ENCODE measurements around the gene CNN2.

The CNN2 gene

DNA sequence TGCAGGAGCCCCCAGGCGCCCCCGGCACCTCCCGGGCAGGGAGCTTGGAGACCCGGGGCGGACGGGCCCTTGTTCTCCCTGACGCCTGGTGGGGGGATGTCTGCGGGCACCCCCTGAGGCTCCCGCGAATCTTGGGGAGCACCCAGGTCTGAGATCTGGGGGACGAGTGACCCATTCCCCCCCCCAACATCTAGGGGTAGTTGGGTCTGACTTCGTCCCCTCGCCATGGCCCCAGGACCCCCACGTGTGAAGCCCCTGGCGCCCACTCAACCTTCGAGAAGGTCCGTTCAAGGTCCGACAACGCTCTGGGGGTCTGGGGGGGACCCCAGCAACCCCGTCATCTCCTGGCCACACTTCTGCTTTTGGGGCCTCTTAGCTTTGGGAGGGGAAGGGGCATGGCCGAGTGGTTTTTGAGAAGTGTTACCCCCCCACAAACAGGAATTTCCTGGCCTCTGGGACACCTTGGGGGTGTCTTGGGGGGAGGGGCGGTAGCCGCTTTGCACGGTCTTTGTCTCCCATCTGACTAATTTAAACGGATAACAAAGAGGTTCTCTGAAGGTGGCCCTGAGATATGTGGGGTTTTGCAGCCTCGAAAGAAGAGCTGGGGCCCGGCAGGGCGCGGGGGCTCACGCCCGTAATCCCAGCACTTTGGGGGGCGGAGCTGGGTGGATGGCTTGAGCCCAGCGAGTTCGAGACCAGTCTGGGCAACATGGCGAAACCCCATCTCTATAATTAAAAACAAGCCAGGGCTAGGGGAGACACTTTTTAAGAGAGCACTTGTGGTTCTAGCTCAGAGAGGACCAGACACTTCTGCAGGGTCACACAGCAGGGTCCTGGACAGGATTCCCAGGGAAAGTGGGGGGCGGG is 608 bp downstream of the CNN2 start:
- DNase-seq (ENCODE audit: low read depth), result no peak

DNA sequence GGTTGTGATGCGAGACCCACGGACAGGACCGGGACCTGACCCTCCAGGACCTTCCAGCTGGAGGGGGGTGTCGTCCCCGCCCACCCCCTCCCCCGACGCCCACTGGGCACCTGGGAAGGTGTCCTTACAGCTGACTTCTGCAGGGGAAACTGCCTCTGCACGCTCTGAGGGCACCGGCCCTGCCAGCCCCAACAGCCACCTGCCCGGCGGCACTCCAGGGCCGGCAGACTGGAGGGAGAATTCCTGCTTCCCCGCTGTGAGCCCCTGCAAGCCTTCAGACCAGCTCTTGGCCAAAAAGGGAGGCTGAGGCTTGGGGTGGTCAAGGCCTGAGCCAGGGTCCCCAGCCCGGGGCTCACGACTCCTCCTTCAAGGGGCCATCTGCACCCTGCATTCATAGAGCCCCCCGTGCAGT is 1.2 kb downstream of the CNN2 start:
- no peak for DNase-seq (ENCODE audit: low read depth)

DNA sequence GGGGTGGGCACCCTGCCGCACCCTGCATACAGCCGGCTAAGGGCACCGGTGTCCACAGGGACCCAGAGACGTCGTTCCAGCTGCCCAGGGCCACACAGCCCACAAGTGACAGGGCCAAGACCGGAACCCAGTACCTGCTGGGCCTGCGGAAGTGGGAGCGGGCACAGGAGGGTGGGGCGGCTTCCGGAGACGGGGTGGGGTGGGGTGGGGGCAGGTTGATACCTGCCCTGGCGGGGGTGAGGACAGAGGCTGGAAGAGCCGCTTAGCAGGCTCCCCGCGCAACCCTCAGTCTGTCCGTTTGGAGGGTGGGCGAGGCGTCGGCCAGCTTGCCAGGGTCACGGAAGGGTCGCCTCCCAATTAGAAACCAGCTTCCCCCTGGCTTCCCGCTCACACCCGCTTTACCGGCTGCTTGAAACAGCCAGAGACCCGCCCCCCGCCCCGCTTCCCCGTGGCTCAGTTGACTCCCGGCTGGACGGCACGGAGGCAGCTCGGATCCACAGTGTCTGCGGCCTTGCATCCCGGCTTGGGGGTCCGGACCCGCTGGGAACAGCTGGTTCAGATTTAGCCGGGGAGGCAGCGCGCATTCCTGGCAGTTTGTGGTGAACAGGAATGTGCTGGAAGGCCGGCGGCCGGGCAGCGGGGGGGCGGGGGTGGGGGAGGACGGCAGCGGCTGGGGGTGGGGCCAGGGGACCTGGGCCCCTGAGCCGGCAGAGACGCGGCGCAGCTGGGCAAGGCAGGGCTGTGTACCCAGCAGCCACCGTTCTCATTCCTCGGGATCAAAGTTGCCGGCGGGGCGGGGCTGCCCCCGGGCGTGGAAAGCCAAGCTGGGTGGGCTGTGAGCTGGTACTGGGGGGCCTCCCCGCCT is 1.9 kb downstream of the CNN2 start:
- no peak for DNase-seq (ENCODE audit: low read depth)

DNA sequence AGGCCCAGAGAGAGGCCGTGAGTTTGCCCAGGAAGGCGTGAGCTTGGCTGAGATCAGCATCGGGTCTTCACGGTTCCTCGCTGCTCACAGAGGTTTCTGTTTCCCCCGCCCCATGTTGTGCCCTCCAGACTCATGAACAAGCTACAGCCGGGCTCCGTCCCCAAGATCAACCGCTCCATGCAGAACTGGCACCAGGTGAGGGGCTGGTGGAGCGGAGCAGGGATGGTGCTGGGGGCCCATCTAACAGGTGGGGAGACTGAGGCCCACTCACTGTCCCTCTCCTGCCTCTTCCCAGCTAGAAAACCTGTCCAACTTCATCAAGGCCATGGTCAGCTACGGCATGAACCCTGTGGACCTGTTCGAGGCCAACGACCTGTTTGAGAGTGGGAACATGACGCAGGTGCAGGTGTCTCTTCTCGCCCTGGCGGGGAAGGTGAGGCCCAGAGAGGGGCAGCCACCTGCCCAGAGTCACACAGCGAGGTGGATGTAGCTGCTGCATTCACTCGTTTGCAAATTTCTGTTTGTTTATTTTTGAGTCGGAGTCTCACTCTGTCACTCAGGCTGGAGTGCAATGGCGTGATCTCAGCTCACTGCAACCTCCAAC is 6.0 kb downstream of the CNN2 start:
- no peak for DNase-seq (ENCODE audit: low read depth)

DNA sequence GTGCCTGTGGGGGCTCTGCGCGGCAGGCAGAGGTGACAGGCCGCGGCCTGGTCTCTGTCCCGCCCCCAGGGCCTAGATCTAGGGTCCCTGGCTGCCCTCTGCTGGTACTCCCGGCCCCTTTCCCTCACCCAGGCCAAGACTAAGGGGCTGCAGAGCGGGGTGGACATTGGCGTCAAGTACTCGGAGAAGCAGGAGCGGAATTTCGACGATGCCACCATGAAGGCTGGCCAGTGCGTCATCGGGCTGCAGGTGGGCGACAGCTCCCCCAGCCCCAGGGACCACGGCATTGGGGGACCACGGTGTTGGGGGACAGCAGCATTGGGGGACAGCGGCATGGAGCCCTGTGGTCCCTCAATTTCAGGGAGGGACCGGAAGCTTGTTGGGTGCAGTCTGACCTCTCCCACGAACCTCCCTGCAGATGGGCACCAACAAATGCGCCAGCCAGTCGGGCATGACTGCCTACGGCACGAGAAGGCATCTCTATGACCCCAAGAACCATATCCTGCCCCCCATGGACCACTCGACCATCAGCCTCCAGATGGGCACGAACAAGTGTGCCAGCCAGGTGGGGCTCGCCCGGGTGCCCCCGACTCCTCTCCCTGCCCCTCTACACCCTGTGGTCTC is 9.7 kb downstream of the CNN2 start:
- DNase-seq (ENCODE audit: low read depth), result no peak

- no peak for DNase-seq (ENCODE audit: low read depth)
Measured at GRCh38 chr19:1037621-1038064, 11.2 kb downstream of the CNN2 start.

- no peak for DNase-seq (ENCODE audit: low read depth)
Measured at GRCh38 chr19:1038978-1039645, 12.7 kb downstream of the CNN2 start.

DNA sequence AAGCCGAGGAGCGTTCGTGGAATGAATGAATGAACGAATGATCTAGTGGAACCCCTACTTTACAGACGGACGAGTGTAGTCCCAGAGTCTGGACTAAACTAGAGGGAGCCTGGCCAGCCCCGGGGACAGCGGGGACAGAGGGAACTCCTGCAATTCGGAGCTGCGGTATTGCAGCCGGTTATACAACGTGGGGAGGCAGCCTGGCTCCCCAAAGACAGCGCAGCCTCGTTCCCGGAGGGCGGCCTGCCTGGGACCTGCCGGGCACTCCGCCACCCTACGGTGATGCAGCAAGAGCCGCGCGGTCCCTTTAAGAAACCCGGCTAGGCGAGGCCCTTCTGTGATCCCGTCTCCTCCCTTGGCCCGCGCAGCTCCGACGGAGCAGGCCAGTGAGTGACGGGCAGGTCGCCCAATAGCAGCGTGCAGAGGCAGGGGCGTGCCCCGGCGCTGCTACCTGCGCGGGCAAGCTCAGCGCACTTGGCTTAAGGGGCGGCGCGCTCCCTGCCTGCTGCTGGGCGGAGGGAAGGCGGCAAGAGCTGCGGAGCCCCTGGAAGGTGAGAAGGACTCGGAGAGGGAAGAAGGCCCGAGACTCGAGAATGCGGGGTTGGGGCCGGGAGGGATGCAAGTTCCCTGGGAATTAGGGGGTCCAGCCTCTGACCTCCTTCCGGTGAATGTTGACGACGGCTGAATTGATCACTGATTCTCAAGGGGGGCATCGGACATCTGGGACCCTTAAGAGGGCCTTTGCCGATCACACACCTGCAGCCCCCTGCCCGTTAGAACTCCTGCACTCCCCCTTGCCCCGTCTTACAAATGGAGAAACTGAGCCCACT is 13.5 kb downstream of the CNN2 start, which contains the start of gene ABCA7:
ABCA7 (plus strand) TSS at position 462 of the 830 bp plus-strand sequence. CDS start 1,255 bp downstream, outside the sequence.
- DNase-seq (ENCODE audit: low read depth), result peak; percentile 99

- DNase-seq (ENCODE audit: low read depth), result peak; percentile 84
Measured at GRCh38 chr19:1040476-1041271, 14.3 kb downstream of the CNN2 start.

DNA sequence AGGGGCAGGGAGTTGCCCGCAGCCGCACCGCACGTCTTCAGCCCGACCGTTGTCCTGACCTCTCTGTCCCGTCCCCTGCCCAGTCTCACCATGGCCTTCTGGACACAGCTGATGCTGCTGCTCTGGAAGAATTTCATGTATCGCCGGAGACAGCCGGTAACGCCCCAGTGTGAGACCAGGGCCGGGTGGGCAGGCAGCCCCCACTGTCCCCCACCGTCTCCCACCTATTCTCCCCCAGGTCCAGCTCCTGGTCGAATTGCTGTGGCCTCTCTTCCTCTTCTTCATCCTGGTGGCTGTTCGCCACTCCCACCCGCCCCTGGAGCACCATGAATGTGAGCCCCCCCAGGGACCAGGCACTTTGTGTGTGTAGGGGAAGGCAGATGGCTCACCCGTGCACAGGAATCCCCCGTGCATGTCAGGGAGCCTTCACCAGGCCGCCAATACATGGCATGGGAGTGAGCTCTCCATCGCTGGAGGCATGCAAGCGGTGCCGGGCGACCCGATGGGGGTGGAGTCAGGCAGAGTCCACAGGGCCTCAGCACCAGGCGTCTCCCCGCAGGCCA is 14.9 kb downstream of the CNN2 start:
- no peak for DNase-seq (ENCODE audit: low read depth)

DNA sequence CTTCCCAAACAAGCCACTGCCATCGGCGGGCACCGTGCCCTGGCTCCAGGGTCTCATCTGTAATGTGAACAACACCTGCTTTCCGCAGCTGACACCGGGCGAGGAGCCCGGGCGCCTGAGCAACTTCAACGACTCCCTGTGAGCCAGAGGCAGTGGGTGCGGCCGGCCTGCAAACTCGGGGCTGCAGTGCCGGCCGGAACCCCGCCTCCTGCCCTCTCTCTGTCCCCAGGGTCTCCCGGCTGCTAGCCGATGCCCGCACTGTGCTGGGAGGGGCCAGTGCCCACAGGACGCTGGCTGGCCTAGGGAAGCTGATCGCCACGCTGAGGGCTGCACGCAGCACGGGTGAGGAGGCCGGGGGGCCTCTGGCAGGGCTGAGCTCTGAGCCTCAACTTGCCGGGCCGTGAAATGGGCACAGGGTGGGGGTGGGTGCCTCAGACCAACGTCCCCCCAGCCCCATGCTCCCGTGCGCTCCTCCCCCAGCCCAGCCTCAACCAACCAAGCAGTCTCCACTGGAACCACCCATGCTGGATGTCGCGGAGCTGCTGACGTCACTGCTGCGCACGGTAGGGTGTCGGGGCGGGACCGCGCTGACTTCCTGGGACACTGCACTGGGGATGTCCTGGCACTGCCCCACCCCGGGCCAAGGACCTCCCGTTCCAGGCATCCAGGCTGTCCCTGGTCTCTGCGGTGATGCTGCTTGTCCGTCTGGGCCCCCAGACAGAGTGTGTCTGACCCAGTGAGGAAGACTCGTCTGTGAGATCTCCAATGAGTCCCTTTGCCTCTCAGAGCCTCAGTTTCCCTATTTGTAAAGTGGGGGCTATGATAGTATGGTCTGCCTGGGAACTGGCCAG is 15.7 kb downstream of the CNN2 start:
- no peak for DNase-seq (ENCODE audit: low read depth)

DNA sequence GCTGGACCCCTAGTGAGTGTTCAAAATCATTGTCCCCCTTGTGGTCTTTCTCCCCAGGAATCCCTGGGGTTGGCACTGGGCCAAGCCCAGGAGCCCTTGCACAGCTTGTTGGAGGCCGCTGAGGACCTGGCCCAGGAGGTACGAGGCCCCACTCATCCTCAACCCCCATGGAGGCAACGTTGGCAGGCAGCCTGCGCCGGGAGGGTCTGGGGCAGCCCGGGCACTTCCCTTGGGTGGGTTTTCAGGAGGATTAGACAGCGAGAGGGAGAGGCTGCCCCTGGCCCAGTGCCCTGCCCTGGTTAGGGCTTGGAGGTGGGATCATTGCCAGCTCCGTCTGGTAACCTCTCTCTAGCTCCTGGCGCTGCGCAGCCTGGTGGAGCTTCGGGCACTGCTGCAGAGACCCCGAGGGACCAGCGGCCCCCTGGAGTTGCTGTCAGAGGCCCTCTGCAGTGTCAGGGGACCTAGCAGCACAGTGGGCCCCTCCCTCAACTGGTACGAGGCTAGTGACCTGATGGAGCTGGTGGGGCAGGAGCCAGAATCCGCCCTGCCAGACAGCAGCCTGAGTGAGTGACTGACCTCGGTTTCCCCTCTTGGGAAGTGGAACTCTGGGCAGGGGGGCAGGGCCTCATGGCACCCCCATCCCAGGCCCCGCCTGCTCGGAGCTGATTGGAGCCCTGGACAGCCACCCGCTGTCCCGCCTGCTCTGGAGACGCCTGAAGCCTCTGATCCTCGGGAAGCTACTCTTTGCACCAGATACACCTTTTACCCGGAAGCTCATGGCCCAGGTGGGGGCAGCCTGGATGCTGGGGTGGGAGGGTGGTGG is 16.5 kb downstream of the CNN2 start:
- no peak for DNase-seq (ENCODE audit: low read depth)

- DNase-seq (ENCODE audit: low read depth), result no peak
Measured at GRCh38 chr19:1045247-1045603, 18.8 kb downstream of the CNN2 start.

DNA sequence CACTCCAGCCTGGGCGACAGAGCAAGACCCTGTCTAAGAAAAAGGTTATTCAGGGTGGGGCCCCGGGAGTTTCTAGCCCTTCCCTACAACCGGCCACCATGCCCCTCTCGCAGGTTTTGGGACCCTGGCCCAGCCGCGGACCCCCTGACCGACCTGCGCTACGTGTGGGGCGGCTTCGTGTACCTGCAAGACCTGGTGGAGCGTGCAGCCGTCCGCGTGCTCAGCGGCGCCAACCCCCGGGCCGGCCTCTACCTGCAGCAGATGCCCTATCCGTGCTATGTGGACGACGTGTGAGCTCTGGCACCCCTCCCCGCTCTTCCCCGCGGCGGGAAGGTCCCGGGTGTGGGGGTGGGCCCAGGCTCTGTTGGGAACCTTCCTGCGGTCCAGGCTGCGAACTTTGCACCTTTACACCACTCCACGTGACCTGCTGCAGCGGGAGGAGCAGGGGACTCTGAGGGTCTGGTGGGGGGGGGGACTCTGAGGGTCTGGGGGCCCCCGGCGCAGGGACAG is 19.8 kb downstream of the CNN2 start:
- DNase-seq (ENCODE audit: low read depth), result no peak

DNA sequence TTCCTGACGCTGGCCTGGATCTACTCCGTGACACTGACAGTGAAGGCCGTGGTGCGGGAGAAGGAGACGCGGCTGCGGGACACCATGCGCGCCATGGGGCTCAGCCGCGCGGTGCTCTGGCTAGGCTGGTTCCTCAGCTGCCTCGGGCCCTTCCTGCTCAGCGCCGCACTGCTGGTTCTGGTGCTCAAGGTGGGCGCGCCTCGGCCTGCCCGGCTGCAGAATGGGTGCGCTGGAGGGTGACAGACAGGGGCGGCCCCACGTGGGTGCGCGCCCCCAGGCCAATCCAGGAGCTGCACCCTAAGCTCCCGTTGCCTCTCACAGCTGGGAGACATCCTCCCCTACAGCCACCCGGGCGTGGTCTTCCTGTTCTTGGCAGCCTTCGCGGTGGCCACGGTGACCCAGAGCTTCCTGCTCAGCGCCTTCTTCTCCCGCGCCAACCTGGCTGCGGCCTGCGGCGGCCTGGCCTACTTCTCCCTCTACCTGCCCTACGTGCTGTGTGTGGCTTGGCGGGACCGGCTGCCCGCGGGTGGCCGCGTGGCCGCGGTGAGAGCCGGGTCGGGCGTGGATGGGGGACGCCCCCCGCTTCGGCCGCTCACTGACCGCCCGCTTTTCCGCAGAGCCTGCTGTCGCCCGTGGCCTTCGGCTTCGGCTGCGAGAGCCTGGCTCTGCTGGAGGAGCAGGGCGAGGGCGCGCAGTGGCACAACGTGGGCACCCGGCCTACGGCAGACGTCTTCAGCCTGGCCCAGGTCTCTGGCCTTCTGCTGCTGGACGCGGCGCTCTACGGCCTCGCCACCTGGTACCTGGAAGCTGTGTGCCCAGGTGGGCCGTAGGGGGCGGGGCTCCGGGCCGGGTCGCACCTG is 20.7 kb downstream of the CNN2 start:
- no peak for DNase-seq (ENCODE audit: low read depth)

DNA sequence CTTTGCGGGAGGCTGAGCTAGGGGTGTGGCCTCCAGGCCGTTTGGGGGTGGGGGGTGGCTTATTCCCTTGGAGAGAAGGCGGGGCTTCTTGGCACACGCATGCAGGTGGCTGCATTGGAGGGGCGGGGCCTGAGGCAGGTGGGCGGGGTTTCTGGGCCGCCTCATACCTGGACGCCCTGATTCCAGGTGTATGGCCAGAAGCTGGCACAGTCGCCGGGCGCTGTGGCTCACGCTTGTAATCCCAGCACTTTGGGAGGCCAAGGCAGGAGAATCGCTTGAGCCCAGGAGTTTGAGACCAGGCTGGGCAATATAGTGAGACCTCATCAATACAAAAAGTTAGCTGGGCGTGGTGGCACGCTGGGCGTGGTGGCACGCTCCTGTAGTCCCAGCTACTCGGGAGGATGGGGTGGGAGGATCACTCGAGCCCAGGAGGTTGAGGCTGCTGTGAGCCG is 21.3 kb downstream of the CNN2 start:
- no peak for DNase-seq (ENCODE audit: low read depth)

Data from stimulated activated CD4-positive, alpha-beta T cell treated with anti-CD3 and anti-CD28 coated beads, Interleukin-2, amount 100 ng/mL, for 4 hours (primary cell).